Panc1 (cell line): ENCODE data around the gene ACTR6.

Experiments used
- POLR2AphosphoS5 ChIP-seq: IDR thresholded peaks from 2 replicates; pipeline ENCODE4 v1.6.1; 2012; ENCODE audit warnings: mild to moderate bottlenecking, low read depth, low read length, moderate library complexity
- SIN3A ChIP-seq: IDR thresholded peaks from 2 replicates; pipeline ENCODE4 v1.6.1; 2012; ENCODE audit warnings: low read depth, mild to moderate bottlenecking, low read length, moderate library complexity, borderline replicate concordance; ENCODE audit not compliant: insufficient read depth
- TF ChIP-seq, protein P1 (sequence below): fragments of 450-650 bp; IDR thresholded peaks from 2 replicates; pipeline ENCODE4 v1.5.1; 2017; ENCODE audit warnings: mild to moderate bottlenecking

DNA sequence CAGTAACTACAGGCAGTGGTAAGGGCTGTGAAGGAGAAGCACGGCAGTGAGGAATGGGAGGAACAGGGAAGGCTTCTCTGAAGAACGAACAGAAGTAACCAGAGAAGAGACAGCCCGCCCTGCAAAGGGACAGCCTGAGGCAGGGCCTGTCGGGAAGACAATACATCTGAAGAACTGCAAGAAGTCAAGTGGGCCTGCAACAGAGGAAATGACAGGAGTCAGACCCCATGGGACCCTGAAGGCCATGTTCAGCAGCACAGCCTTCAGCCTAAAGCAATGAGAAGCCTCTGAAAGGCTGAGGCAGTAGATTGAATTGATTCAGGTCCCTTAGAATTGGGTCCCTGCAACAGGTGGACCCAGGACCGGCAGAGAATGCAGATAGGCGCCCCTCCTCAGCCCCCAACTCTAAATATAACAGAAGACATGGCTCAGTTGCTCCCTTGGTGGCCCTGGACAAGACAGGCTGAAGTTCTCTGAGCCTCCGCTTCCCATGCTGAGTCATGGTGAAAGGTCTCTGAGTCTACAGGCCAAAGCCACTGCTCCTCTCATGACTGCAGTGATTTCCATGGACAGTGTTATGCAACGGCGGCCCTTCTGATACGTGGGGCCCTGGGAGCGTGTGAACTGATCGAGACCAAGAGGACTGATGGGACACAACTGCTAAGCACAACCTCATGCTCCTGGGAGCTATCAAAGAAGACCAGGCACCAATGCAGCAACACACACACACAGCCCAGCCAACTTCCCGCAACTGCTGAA is 10.8 kb upstream of the ACTR6 start:
- TF ChIP-seq, protein P1, sequence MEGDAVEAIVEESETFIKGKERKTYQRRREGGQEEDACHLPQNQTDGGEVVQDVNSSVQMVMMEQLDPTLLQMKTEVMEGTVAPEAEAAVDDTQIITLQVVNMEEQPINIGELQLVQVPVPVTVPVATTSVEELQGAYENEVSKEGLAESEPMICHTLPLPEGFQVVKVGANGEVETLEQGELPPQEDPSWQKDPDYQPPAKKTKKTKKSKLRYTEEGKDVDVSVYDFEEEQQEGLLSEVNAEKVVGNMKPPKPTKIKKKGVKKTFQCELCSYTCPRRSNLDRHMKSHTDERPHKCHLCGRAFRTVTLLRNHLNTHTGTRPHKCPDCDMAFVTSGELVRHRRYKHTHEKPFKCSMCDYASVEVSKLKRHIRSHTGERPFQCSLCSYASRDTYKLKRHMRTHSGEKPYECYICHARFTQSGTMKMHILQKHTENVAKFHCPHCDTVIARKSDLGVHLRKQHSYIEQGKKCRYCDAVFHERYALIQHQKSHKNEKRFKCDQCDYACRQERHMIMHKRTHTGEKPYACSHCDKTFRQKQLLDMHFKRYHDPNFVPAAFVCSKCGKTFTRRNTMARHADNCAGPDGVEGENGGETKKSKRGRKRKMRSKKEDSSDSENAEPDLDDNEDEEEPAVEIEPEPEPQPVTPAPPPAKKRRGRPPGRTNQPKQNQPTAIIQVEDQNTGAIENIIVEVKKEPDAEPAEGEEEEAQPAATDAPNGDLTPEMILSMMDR: no peak
- TF ChIP-seq POLR2AphosphoS5 (no peak), SIN3A (no peak)
